ENCODE results near the gene PCDHGA1.
"Not testable (repeated sequence)": the region's sequence is repeated elsewhere in the genome, so short reads cannot be mapped to it uniquely, and the experiment has no call there.

Gene PCDHGA1

GRCh38 chr5:141413540-141414069, 83.3 kb downstream of the PCDHGA1 start:
- no peak for DNase-seq

GRCh38 chr5:141414548-141415274, 84.4 kb downstream of the PCDHGA1 start:
- DNase-seq: not testable (repeated sequence)

GRCh38 chr5:141415275-141415618, 84.9 kb downstream of the PCDHGA1 start:
- DNase-seq: not testable (repeated sequence)

- DNase-seq: not testable (repeated sequence)
These were observed 87.3 kb downstream of the PCDHGA1 start, which contains the start of gene PCDHGB7 for GRCh38 chr5:141417494-141418172. Gene PCDHGB7 (plus strand): TSS chr5:141417677. CDS start chr5:141417860, 183 bp downstream.

- DNase-seq: no peak
These were observed 89.0 kb downstream of the PCDHGA1 start for GRCh38 chr5:141419074-141419880.

- no peak for DNase-seq
These were observed 90.7 kb downstream of the PCDHGA1 start, which contains the start of gene PCDHGA11 for GRCh38 chr5:141420855-141421488. Gene PCDHGA11 (plus strand): TSS chr5:141421051. CDS start chr5:141421228, 177 bp downstream.

GRCh38 chr5:141421489-141421855, 91.2 kb downstream of the PCDHGA1 start:
- no peak for DNase-seq

GRCh38 chr5:141422742-141423291, 92.5 kb downstream of the PCDHGA1 start:
- no peak for DNase-seq

- DNase-seq: no peak
These were observed 97.6 kb downstream of the PCDHGA1 start for GRCh38 chr5:141427783-141428426.

GRCh38 chr5:141430332-141431113, 100.2 kb downstream of the PCDHGA1 start, which contains the start of gene PCDHGA12:
Gene PCDHGA12 (plus strand): TSS chr5:141430507. CDS start chr5:141430760, 253 bp downstream.
- no peak for DNase-seq

GRCh38 chr5:141431286-141431685, 101.0 kb downstream of the PCDHGA1 start:
- DNase-seq: no peak

- DNase-seq: not testable (repeated sequence)
These were observed 102.0 kb downstream of the PCDHGA1 start for GRCh38 chr5:141432308-141432707.

- DNase-seq: not testable (repeated sequence)
These were observed 102.4 kb downstream of the PCDHGA1 start for GRCh38 chr5:141432726-141433125.

- DNase-seq: no peak
These were observed 103.7 kb downstream of the PCDHGA1 start for GRCh38 chr5:141434006-141434405.

GRCh38 chr5:141437221-141437620, 106.9 kb downstream of the PCDHGA1 start:
- no peak for DNase-seq

GRCh38 chr5:141439411-141440141, 109.3 kb downstream of the PCDHGA1 start:
- peak; percentile 49 for DNase-seq

- no peak for DNase-seq
These were observed 110.0 kb downstream of the PCDHGA1 start for GRCh38 chr5:141440341-141440740.

GRCh38 chr5:141441571-141442170, 111.4 kb downstream of the PCDHGA1 start:
- no peak for DNase-seq

GRCh38 chr5:141465351-141465750, 135.0 kb downstream of the PCDHGA1 start:
- DNase-seq: no peak
